IMR-90 (cell line): ENCODE data around the gene FBRSL1.

Experiments used
- CEBPB ChIP-seq: IDR thresholded peaks from 2 replicates; pipeline ENCODE4 v1.6.1; 2012; ENCODE audit warnings: low read depth, low read length, improper control_type of control experiment
- CHD1 ChIP-seq: IDR thresholded peaks from 2 replicates; pipeline ENCODE4 v1.6.1; 2012; ENCODE audit warnings: low read depth, low read length, improper control_type of control experiment
- MAZ ChIP-seq: IDR thresholded peaks from 2 replicates; pipeline ENCODE4 v1.6.1; 2012; ENCODE audit warnings: low read depth, mild to moderate bottlenecking, low read length, improper control_type of control experiment, moderate library complexity, borderline replicate concordance
- MXI1 ChIP-seq: IDR thresholded peaks from 2 replicates; pipeline ENCODE4 v1.6.1; 2012; ENCODE audit warnings: low read depth, mild to moderate bottlenecking, low read length, moderate library complexity, borderline replicate concordance
- NFE2L2 ChIP-seq: fragments of 150-350 bp; IDR thresholded peaks from 2 replicates; pipeline ENCODE4 v1.6.1; 2016; ENCODE audit warnings: low read depth, mild to moderate bottlenecking, low read length
- POLR2A ChIP-seq: IDR thresholded peaks from 2 replicates; pipeline ENCODE4 v1.6.1; 2012; ENCODE audit warnings: mild to moderate bottlenecking, low read depth, low read length
- RAD21 ChIP-seq: IDR thresholded peaks from 2 replicates; pipeline ENCODE4 v1.6.1; 2012; ENCODE audit warnings: low read length, improper control_type of control experiment
- RCOR1 ChIP-seq: IDR thresholded peaks from 2 replicates; pipeline ENCODE4 v1.6.1; 2012; ENCODE audit warnings: mild to moderate bottlenecking, low read length, improper control_type of control experiment; ENCODE audit not compliant: insufficient replicate concordance
- RFX5 ChIP-seq: IDR thresholded peaks from 2 replicates; pipeline ENCODE4 v1.8.0; 2012; ENCODE audit warnings: low read depth, mild to moderate bottlenecking, low read length, moderate library complexity
- SMC3 ChIP-seq: fragments of 150-350 bp; IDR thresholded peaks from 2 replicates; pipeline ENCODE4 v1.6.1; 2016; ENCODE audit warnings: low read depth, mild to moderate bottlenecking, antibody characterized with exemption, low read length, moderate library complexity
- TF ChIP-seq, protein P1 (sequence below): conservative IDR thresholded peaks from 2 replicates; pipeline ENCODE4 v1.5.1; 2012; ENCODE audit warnings: mild to moderate bottlenecking, low read depth, low read length, improper control_type of control experiment
- TF ChIP-seq, protein P2 (sequence below): fragments of 150-350 bp; IDR thresholded peaks from 2 replicates; pipeline ENCODE4 v1.6.1; 2017; ENCODE audit warnings: mild to moderate bottlenecking, antibody characterized with exemption, low read length, low read depth

DNA sequence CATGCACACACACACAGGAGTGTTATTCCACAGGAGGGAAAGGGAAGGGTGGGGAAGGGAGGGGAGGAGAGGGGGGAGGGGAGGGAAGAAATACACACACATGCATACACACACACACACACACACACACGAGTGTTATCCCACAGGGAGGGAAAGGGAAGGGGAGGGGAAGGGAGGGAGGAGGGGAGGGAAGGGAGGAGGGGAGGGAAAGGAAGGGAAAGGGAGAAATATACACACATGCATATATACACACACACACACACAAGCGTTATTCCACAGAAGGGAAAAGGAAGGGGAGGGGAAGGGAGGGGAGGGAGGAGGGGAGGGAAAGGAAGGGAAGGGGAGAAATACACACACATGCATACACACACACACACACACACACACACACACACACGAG lies 19.6 kb upstream of the FBRSL1 start:
- TF ChIP-seq POLR2A: no peak
- TF ChIP-seq, protein P1, sequence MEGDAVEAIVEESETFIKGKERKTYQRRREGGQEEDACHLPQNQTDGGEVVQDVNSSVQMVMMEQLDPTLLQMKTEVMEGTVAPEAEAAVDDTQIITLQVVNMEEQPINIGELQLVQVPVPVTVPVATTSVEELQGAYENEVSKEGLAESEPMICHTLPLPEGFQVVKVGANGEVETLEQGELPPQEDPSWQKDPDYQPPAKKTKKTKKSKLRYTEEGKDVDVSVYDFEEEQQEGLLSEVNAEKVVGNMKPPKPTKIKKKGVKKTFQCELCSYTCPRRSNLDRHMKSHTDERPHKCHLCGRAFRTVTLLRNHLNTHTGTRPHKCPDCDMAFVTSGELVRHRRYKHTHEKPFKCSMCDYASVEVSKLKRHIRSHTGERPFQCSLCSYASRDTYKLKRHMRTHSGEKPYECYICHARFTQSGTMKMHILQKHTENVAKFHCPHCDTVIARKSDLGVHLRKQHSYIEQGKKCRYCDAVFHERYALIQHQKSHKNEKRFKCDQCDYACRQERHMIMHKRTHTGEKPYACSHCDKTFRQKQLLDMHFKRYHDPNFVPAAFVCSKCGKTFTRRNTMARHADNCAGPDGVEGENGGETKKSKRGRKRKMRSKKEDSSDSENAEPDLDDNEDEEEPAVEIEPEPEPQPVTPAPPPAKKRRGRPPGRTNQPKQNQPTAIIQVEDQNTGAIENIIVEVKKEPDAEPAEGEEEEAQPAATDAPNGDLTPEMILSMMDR: no peak
- no peak for TF ChIP-seq RCOR1
- TF ChIP-seq, protein P2, sequence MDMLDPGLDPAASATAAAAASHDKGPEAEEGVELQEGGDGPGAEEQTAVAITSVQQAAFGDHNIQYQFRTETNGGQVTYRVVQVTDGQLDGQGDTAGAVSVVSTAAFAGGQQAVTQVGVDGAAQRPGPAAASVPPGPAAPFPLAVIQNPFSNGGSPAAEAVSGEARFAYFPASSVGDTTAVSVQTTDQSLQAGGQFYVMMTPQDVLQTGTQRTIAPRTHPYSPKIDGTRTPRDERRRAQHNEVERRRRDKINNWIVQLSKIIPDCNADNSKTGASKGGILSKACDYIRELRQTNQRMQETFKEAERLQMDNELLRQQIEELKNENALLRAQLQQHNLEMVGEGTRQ: no peak
- TF ChIP-seq RAD21: no peak
- no peak for TF ChIP-seq SMC3
- TF ChIP-seq CEBPB: no peak
- TF ChIP-seq NFE2L2: no peak
- TF ChIP-seq CHD1: no peak
- no peak for TF ChIP-seq MXI1
- TF ChIP-seq RFX5: no peak
- TF ChIP-seq MAZ: no peak
